Measurements from ENCODE around the gene TANC1. TPM values are rescaled to one million over a fixed set of nuclear protein-coding genes. Genes with fewer than 3 reads are reported as not detected.

Gene TANC1
- total RNA-seq, 1 experiment from 2014 or later, result 21.1 TPM

GRCh38 chr2:159108181-159108893 is 139.9 kb downstream of the TANC1 start:
- H3K4me3 Mint-ChIP-seq (ENCODE audit: unreplicated experiment), result no peak overlapping the region
- Histone ChIP-seq H3K4me1 (no peaks in the 10 kb centered on the region), H3K36me3 (ENCODE audit: control insufficient read depth, insufficient read depth, low read length) (no peaks in the 10 kb centered on the region), H3K9me3 (no peaks in the 10 kb centered on the region), H3K4me3 (ENCODE audit: low read depth, low read length) (no peak overlapping the region), H3K27me3 (replicated peaks; ENCODE audit: control insufficient read depth, insufficient read depth, low read length) (no peaks in the 10 kb centered on the region)
- POLR2A ChIA-PET, result interaction anchor here (0.6 kb wide), 1 partner anchor 1327 kb away, joined by 3 read pairs; no protein-coding TSS in a partner anchor
- no TSS peak for BruUV-seq (replicated peaks)
- CTCF ChIA-PET, result no interaction called here
- no peak for DNase-seq
- H3K9me3 Mint-ChIP-seq (ENCODE audit: unreplicated experiment), result no peaks in the 10 kb centered on the region
- H3K36me3 Mint-ChIP-seq (ENCODE audit: insufficient read depth, unreplicated experiment), result peaks cover 6% of the 10 kb centered on the region
- TF ChIP-seq CTCF (IDR thresholded peaks at IDR 0.05; ENCODE audit: insufficient read depth in 1 of 2, low read depth in 1 of 2, low read length in 1 of 2, severe bottlenecking in 1 of 2, unreplicated experiment in 1 of 2), result no peak
- intact Hi-C loops (cut with micrococcal nuclease; ENCODE audit: unreplicated experiment), result no loop called here
- H3K27me3 Mint-ChIP-seq (ENCODE audit: insufficient read depth, unreplicated experiment), result no peaks in the 10 kb centered on the region
- H3K4me1 Mint-ChIP-seq (ENCODE audit: low read depth, unreplicated experiment), result no peaks in the 10 kb centered on the region
- no peak overlapping the region for H3K27ac Mint-ChIP-seq (ENCODE audit: unreplicated experiment)

- Histone ChIP-seq H3K4me1 (no peaks in the 10 kb centered on the region), H3K36me3 (ENCODE audit: control insufficient read depth, insufficient read depth, low read length) (no peaks in the 10 kb centered on the region), H3K4me3 (ENCODE audit: low read depth, low read length) (no peak overlapping the region), H3K9me3 (no peaks in the 10 kb centered on the region), H3K27me3 (replicated peaks; ENCODE audit: control insufficient read depth, insufficient read depth, low read length) (no peaks in the 10 kb centered on the region)
- intact Hi-C loops (cut with micrococcal nuclease; ENCODE audit: unreplicated experiment), result no loop called here
- POLR2A ChIA-PET, result no interaction called here
- BruUV-seq (replicated peaks), result no TSS peak
- no peak for TF ChIP-seq CTCF (IDR thresholded peaks at IDR 0.05; ENCODE audit: insufficient read depth in 1 of 2, low read depth in 1 of 2, low read length in 1 of 2, severe bottlenecking in 1 of 2, unreplicated experiment in 1 of 2)
- Mint-ChIP-seq H3K4me3 (ENCODE audit: unreplicated experiment) (no peak overlapping the region), H3K27ac (ENCODE audit: unreplicated experiment) (no peak overlapping the region), H3K27me3 (ENCODE audit: insufficient read depth, unreplicated experiment) (no peaks in the 10 kb centered on the region), H3K9me3 (ENCODE audit: unreplicated experiment) (no peaks in the 10 kb centered on the region), H3K4me1 (ENCODE audit: low read depth, unreplicated experiment) (no peaks in the 10 kb centered on the region), H3K36me3 (ENCODE audit: insufficient read depth, unreplicated experiment) (peaks cover 6% of the 10 kb centered on the region)
- DNase-seq, result no peak
- CTCF ChIA-PET, result no interaction called here
Measured at GRCh38 chr2:159109517-159109916, 141.1 kb downstream of the TANC1 start.

GRCh38 chr2:159110784-159111183 is 142.3 kb downstream of the TANC1 start:
- no peak for DNase-seq
- no peak for TF ChIP-seq CTCF (IDR thresholded peaks at IDR 0.05; ENCODE audit: insufficient read depth in 1 of 2, low read depth in 1 of 2, low read length in 1 of 2, severe bottlenecking in 1 of 2, unreplicated experiment in 1 of 2)
- H3K4me3 ChIP-seq (ENCODE audit: low read depth, low read length), result no peak overlapping the region
- Mint-ChIP-seq H3K36me3 (ENCODE audit: insufficient read depth, unreplicated experiment) (peaks cover 6% of the 10 kb centered on the region), H3K9me3 (ENCODE audit: unreplicated experiment) (no peaks in the 10 kb centered on the region), H3K4me3 (ENCODE audit: unreplicated experiment) (no peak overlapping the region), H3K4me1 (ENCODE audit: low read depth, unreplicated experiment) (no peaks in the 10 kb centered on the region), H3K27me3 (ENCODE audit: insufficient read depth, unreplicated experiment) (no peaks in the 10 kb centered on the region), H3K27ac (ENCODE audit: unreplicated experiment) (no peak overlapping the region)
- intact Hi-C loops (cut with micrococcal nuclease; ENCODE audit: unreplicated experiment), result no loop called here
- H3K36me3 ChIP-seq (ENCODE audit: control insufficient read depth, insufficient read depth, low read length), result no peaks in the 10 kb centered on the region
- no peaks in the 10 kb centered on the region for H3K4me1 ChIP-seq
- no peaks in the 10 kb centered on the region for H3K27me3 ChIP-seq (replicated peaks; ENCODE audit: control insufficient read depth, insufficient read depth, low read length)
- ChIA-PET CTCF (no interaction called here), POLR2A (no interaction called here)
- no TSS peak for BruUV-seq (replicated peaks)
- no peaks in the 10 kb centered on the region for H3K9me3 ChIP-seq

Measured in Caco-2 (cell line).